Measurements from ENCODE around the gene NEK7. TPM values are rescaled to one million over a fixed set of nuclear protein-coding genes. Genes with fewer than 3 reads are reported as not detected.

The NEK7 gene
- total and polyA plus RNA-seq, 2 of the 4 experiments (the other 2 are of a cell fraction): 89.0 to 467 TPM

DNA sequence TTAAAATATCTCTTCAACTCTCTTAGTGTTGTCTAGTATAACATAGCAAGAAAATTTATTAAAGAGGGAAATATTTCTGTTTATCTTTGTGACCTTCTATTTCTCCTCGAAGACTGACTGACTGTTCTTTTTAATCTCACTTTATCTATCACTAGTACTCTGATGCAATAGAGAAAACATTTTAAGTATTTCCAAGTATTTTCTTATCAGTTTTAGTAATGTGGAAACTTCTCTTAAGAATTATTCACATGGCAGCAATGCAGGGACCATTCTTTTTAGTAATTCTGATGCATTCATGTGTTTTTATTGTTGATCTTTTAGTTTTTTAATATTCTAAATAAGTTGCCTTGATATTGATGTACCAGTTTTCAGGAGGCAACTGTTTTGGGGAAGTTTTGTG, 115.7 kb downstream of the NEK7 start:
- Histone ChIP-seq H4K20me1 (ENCODE audit: insufficient read depth, low read length) (no peaks in the 10 kb centered on the region), H3K36me3 (ENCODE audit: control insufficient read depth, insufficient read depth, low read length) (peaks cover 2% of the 10 kb centered on the region; the same call in 1 of the 2 replicates), H3K4ac (ENCODE audit: low read depth, low read length) (no peak overlapping the region), H2AK5ac (ENCODE audit: low read depth, low read length) (no peak overlapping the region), H4K8ac (ENCODE audit: low read depth in 2 of 2, low read length in 2 of 2) (peak overlapping the region in 1 of 2 experiments; percentile 61; a peak in 1 of 4 replicates), H2AFZ (replicated peaks; ENCODE audit: low read length, poor library complexity) (no peak overlapping the region), H3K27me3 (ENCODE audit: control insufficient read depth, insufficient read depth, low read length) (no peaks in the 10 kb centered on the region), H3K9ac (ENCODE audit: low read depth, low read length) (no peak overlapping the region), H2AK9ac (replicated peaks; ENCODE audit: low read depth, low read length, poor library complexity) (no peak overlapping the region), H3K4me2 (ENCODE audit: low read depth, low read length) (peak overlapping the region; percentile 56; the same call in 1 of the 2 replicates), H2BK20ac (ENCODE audit: low read depth, low read length) (no peak overlapping the region), H2BK5ac (ENCODE audit: low read depth, low read length, poor library complexity, severe bottlenecking) (peak overlapping the region; percentile 98), H3K56ac (ENCODE audit: extremely low read depth, insufficient read depth, low read length) (no peak overlapping the region), H3K4me1 (ENCODE audit: control insufficient read depth, insufficient read depth, low read length) (peaks cover 9% of the 10 kb centered on the region), H3K18ac (ENCODE audit: low read depth, low read length) (no peak overlapping the region), H3K14ac (replicated peaks; ENCODE audit: low read depth, low read length) (no peak overlapping the region), H4K5ac (ENCODE audit: low read depth, low read length) (no peak overlapping the region), H2BK120ac (ENCODE audit: low read depth, low read length) (no peak overlapping the region), H2BK15ac (ENCODE audit: low read depth, low read length) (no peak overlapping the region), H3K4me3 (ENCODE audit: insufficient read depth, low read depth, low read length) (no peak overlapping the region), H3K27ac (ENCODE audit: insufficient read depth, low read length) (no peak overlapping the region; the same call in 1 of the 2 replicates), H3K9me1 (ENCODE audit: insufficient read depth, low read length) (no peaks in the 10 kb centered on the region), H4K91ac (ENCODE audit: insufficient read depth, low read depth, low read length) (no peak overlapping the region), H3K23ac (ENCODE audit: low read depth, low read length) (no peak overlapping the region), H3K9me3 (ENCODE audit: control insufficient read depth, insufficient read depth, low read length) (no peaks in the 10 kb centered on the region; the same call in 1 of the 2 replicates), H3K79me1 (ENCODE audit: low read depth in 1 of 2, low read length in 2 of 2) (peaks cover 12 to 36% of the 10 kb centered on the region in 2 experiments)
- in situ Hi-C loops (cut with MboI; ENCODE audit: low sequenced_read_pairs) (no loop called here), intact Hi-C loops (cut with micrococcal nuclease) (loop anchor here (5.0 to 10.0 kb wide), 3 partner anchors 100 to 188 kb away; partner anchors contain the start of gene NEK7), dilution Hi-C loops (cut with HindIII; ENCODE audit: low sequenced_read_pairs, unreplicated experiment) (no loop called here)
- BruUV-seq (replicated peaks): no TSS peak
- POLR2A ChIA-PET (ENCODE audit: unreplicated experiment): no interaction called here
- DNase-seq: peak; percentile 62
- TF ChIP-seq ELK1 (IDR thresholded peaks at IDR 0.05; ENCODE audit: borderline replicate concordance, low read depth, low read length): no peak
- TF ChIP-seq CEBPB (IDR thresholded peaks at IDR 0.05; ENCODE audit: low read depth, low read length): peak; percentile 83
- no CpG with 5 or more reads among the region's 1 CpG for WGBS, 2 experiments (ENCODE audit: extremely low coverage in 2 of 2, insufficient read length in 1 of 2)
- ATAC-seq (ENCODE audit: low read depth): peak; percentile 40
- CTCF ChIA-PET: no interaction called here
